ENCODE data around the gene ZNF618.

ZNF618 gene

DNA sequence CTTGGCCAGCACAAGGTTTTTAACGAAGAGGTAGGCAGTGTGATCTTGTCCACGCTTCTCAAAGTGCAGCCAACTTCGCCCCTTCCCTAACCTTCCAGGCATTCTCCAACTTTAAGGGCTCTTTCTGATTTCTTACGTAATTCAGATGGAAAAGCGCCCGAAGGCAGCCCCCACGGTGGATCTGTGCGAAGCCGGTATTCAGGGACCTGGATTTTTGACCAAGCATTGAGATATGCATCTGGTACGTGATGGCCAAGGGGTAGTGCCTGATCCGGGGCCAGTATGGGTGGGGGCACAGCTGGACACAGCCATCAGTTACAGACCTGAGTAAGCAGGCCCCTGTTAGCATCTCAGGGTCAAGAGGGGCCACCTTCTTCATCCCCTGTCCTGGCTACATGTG is 122.0 kb downstream of the ZNF618 start:
- no peak overlapping the region for H3K9ac ChIP-seq (ENCODE audit: low read length)
- H3K4me1 ChIP-seq (ENCODE audit: control insufficient read depth, insufficient read depth, low read length): no peaks in the 10 kb centered on the region
- no peak overlapping the region for H3K4me3 ChIP-seq (ENCODE audit: low read depth, low read length)
- H3K36me3 ChIP-seq (ENCODE audit: control insufficient read depth, insufficient read depth, low read length): peaks cover 16% of the 10 kb centered on the region
- H3K27me3 ChIP-seq (ENCODE audit: control insufficient read depth, insufficient read depth, low read length): no peaks in the 10 kb centered on the region
- no peaks in the 10 kb centered on the region for H3K9me3 ChIP-seq (ENCODE audit: control insufficient read depth, insufficient read depth, low read depth, low read length)
- H3K27ac ChIP-seq (ENCODE audit: low read depth, low read length): no peak overlapping the region

DNA sequence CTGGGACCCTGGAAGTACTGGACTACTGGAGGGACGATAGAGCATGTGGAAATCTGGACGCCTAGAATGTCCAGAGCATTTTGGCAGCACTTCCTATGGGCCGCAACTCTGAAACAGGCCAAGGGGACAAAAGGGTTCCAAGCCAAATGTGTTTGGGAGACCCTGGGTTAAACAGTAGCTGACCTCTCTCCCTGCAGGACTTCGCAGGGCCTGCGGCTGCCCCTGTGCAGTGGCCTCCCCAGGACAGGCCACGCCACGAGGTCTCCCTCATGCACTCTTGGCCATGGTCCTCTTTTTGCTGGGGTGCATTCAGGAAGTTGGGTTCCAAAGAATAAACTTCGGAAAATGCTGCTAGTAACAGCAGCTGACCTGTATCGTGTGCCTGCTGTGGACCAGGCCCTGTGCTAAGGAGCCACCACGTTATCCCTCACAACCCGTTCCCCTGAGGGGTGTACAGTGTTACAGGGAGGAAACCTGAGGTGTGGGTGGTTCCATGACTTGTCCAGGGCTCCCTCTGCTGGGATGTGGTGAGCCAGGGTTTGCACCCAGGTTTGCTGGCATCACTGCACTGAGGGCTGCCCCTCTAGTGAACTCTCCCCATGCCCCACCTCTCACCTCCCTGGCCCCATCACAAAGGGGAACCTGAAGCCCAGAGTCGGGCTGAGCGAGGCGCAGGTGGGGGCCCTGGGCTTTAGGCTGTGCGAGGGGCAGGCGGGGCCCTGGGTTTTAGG is 122.6 kb downstream of the ZNF618 start:
- Histone ChIP-seq H3K36me3 (ENCODE audit: control insufficient read depth, insufficient read depth, low read length) (peaks cover 19% of the 10 kb centered on the region), H3K4me1 (ENCODE audit: control insufficient read depth, insufficient read depth, low read length) (no peaks in the 10 kb centered on the region), H3K9me3 (ENCODE audit: control insufficient read depth, insufficient read depth, low read depth, low read length) (no peaks in the 10 kb centered on the region), H3K9ac (ENCODE audit: low read length) (no peak overlapping the region), H3K4me3 (ENCODE audit: low read depth, low read length) (no peak overlapping the region), H3K27ac (ENCODE audit: low read depth, low read length) (no peak overlapping the region), H3K27me3 (ENCODE audit: control insufficient read depth, insufficient read depth, low read length) (no peaks in the 10 kb centered on the region)

DNA sequence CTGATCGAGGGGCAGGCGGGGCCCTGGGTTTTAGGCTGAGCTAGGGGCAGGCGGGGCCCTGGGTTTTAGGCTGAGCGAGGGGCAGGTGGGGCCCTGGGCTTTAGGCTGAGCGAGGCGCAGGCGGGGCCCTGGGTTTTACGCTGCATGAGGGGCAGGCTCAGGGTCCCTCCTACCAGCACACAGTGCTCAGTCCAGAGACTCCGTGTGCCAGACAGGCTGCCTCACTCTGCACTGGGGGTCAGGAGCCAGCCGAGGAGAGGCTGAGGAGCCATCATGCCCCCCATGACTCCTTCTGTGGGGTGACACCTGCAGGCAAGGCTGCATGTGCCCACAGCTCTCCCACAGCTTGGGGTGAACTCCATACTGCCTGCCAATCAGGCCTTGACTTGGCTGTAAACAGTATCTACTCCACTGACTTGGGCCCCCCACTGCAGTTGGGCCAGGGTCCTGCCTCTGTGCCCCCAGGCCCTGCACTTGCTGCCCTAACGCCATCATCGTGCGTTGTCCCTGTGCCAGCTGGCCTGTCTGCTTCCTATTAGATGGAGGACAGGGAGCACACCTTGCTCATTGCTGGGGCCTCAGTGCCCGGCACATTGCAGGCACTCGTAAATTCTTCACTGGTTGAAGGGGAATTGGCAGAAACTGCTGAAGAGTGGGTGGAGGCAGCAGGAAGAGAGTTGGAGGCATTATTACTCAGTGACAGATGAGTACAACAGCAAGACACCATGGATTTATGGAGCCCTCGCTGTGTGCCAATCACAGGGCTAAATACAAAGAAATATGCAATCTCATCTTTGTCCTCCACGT is 123.3 kb downstream of the ZNF618 start:
- Histone ChIP-seq H3K27me3 (ENCODE audit: control insufficient read depth, insufficient read depth, low read length) (no peaks in the 10 kb centered on the region), H3K27ac (ENCODE audit: low read depth, low read length) (no peak overlapping the region), H3K9me3 (ENCODE audit: control insufficient read depth, insufficient read depth, low read depth, low read length) (no peaks in the 10 kb centered on the region), H3K36me3 (ENCODE audit: control insufficient read depth, insufficient read depth, low read length) (peaks cover 21% of the 10 kb centered on the region), H3K4me3 (ENCODE audit: low read depth, low read length) (no peak overlapping the region), H3K9ac (ENCODE audit: low read length) (no peak overlapping the region), H3K4me1 (ENCODE audit: control insufficient read depth, insufficient read depth, low read length) (no peaks in the 10 kb centered on the region)

DNA sequence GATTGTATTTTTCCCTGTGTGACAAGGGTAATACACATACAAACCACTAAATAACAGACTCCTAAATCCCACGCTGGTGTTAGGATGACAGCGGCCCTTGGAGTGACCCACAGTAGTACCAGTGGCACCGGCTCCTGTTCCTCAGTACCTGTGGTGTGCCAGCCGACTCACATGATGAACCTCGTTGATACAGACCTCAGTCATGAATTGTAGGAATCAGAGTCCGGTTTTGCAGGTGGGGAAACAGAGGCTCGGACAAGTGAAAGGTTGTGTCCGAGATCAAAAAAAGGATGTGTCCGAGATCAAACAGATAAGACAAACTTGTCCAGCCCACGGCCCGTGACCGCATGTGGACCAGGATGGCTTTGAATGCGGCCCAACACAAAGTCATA is 124.0 kb downstream of the ZNF618 start:
- Histone ChIP-seq H3K27me3 (ENCODE audit: control insufficient read depth, insufficient read depth, low read length) (no peaks in the 10 kb centered on the region), H3K4me3 (ENCODE audit: low read depth, low read length) (no peak overlapping the region), H3K36me3 (ENCODE audit: control insufficient read depth, insufficient read depth, low read length) (peaks cover 27% of the 10 kb centered on the region), H3K9me3 (ENCODE audit: control insufficient read depth, insufficient read depth, low read depth, low read length) (no peaks in the 10 kb centered on the region), H3K9ac (ENCODE audit: low read length) (no peak overlapping the region), H3K27ac (ENCODE audit: low read depth, low read length) (no peak overlapping the region), H3K4me1 (ENCODE audit: control insufficient read depth, insufficient read depth, low read length) (no peaks in the 10 kb centered on the region)

DNA sequence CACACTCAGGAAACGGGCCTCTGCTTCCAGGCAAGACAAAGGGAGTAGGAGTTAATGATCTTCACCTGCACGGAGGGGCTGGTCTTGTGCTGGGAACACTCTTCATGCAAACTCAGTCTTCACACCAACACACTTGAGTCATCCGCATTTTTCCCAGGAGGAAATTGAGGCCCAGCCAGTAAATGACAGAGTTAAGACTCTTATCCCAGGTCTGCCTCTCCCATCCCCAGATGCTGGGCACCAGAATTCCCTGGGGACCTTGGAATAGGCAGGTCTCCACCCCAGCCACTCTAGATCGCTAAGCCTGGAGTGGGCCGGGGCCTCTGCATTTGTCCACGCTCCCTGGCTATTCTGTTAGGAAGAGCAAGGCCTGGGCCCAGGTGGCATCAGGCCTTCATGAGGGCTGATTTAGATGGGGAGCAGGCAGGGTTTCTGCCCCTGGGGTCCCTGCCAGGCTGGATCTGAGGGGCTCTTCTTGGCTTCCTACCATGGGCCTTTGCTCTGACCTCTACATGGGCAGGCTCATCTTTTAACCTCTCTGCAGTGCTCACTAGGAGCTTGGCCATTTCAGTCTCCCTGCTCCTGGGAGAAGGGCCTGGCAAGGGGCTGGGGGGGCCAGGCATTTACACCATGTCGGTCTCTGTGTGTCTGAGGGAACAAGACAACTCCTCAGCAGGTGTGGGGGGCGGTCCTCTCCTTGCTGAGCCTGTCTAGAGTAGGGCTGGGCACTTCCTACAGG is 124.7 kb downstream of the ZNF618 start:
- Histone ChIP-seq H3K9me3 (ENCODE audit: control insufficient read depth, insufficient read depth, low read depth, low read length) (no peaks in the 10 kb centered on the region), H3K4me1 (ENCODE audit: control insufficient read depth, insufficient read depth, low read length) (no peaks in the 10 kb centered on the region), H3K9ac (ENCODE audit: low read length) (no peak overlapping the region), H3K4me3 (ENCODE audit: low read depth, low read length) (no peak overlapping the region), H3K36me3 (ENCODE audit: control insufficient read depth, insufficient read depth, low read length) (peaks cover 33% of the 10 kb centered on the region), H3K27ac (ENCODE audit: low read depth, low read length) (no peak overlapping the region), H3K27me3 (ENCODE audit: control insufficient read depth, insufficient read depth, low read length) (no peaks in the 10 kb centered on the region)

DNA sequence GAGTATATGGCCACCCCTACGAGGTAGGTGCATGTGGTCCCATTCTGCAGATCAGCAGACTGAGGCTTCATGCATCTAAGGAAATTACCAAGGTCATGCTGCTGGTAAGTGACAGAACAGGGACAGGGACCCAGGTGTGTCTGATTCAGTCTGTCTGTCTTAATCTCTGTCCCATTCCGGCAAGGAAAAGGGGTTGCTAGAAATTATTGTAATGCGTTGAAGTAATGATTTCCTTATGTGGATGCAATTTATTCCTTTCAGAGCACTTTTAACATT is 125.2 kb downstream of the ZNF618 start:
- no peaks in the 10 kb centered on the region for H3K27me3 ChIP-seq (ENCODE audit: control insufficient read depth, insufficient read depth, low read length)
- no peak overlapping the region for H3K9ac ChIP-seq (ENCODE audit: low read length)
- peaks cover 38% of the 10 kb centered on the region for H3K36me3 ChIP-seq (ENCODE audit: control insufficient read depth, insufficient read depth, low read length)
- H3K4me3 ChIP-seq (ENCODE audit: low read depth, low read length): no peak overlapping the region
- no peaks in the 10 kb centered on the region for H3K9me3 ChIP-seq (ENCODE audit: control insufficient read depth, insufficient read depth, low read depth, low read length)
- H3K27ac ChIP-seq (ENCODE audit: low read depth, low read length): no peak overlapping the region
- no peaks in the 10 kb centered on the region for H3K4me1 ChIP-seq (ENCODE audit: control insufficient read depth, insufficient read depth, low read length)

DNA sequence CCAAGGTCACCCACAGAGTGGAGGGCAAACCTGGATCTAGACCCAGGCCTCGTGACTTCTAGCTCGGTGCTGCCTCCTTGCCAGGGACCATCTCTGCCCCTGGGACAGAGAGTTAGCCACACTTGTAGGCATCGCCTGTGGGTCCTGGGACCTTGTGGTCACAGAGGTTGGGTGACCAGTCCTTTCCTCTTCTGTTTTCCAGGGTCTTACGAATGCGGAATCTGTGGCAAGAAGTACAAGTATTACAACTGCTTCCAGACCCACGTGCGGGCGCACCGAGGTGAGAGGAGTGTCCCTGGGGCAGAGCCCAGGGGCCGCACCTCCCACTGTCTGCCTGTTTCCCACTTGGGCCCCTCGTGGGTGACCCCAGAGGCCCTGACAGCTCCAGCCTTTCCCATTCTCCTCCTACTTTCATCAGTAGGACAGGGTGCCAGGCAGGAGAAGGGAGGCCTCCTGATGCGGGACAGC is 125.7 kb downstream of the ZNF618 start:
- H3K27me3 ChIP-seq (ENCODE audit: control insufficient read depth, insufficient read depth, low read length): no peaks in the 10 kb centered on the region
- peaks cover 43% of the 10 kb centered on the region for H3K36me3 ChIP-seq (ENCODE audit: control insufficient read depth, insufficient read depth, low read length)
- H3K9me3 ChIP-seq (ENCODE audit: control insufficient read depth, insufficient read depth, low read depth, low read length): no peaks in the 10 kb centered on the region
- no peak overlapping the region for H3K9ac ChIP-seq (ENCODE audit: low read length)
- no peak overlapping the region for H3K27ac ChIP-seq (ENCODE audit: low read depth, low read length)
- no peak overlapping the region for H3K4me3 ChIP-seq (ENCODE audit: low read depth, low read length)
- no peaks in the 10 kb centered on the region for H3K4me1 ChIP-seq (ENCODE audit: control insufficient read depth, insufficient read depth, low read length)

DNA sequence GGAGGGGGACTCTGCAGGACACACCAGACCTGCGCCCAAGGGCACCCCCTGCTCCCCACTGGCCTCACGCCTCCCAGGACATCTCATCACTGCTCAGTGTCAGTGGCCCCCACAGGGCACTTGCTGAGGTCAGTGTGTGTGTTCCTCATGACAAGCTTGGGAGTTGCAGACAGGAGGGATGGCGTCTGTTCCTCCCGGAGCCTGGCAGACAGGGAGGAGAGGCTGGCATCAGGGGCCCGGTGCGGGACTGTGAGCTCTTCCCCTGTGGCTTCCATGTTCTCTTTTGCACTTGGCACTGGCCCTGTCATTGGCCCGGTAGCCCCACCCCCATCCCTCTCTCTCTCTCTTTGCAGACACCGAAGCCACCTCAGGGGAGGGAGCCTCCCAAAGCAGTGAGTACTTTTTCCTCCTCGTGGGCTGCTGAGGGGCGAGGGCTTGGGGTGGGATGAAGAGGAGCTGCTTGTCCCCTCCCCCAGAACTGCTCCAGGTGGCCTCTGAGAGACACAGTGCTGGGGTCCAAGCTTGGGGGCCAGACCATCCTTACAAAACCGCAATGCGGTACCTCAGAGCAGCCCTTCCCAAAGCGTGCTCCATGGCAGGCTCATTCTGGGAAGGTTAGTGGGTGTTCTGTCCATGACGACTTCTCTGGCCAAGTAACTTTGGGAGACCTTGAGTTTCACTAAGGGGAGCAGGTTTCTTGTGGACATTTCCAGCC is 126.3 kb downstream of the ZNF618 start:
- no peak overlapping the region for H3K4me3 ChIP-seq (ENCODE audit: low read depth, low read length)
- H3K27me3 ChIP-seq (ENCODE audit: control insufficient read depth, insufficient read depth, low read length): no peaks in the 10 kb centered on the region
- H3K36me3 ChIP-seq (ENCODE audit: control insufficient read depth, insufficient read depth, low read length): peaks cover 49% of the 10 kb centered on the region
- no peaks in the 10 kb centered on the region for H3K4me1 ChIP-seq (ENCODE audit: control insufficient read depth, insufficient read depth, low read length)
- no peaks in the 10 kb centered on the region for H3K9me3 ChIP-seq (ENCODE audit: control insufficient read depth, insufficient read depth, low read depth, low read length)
- no peak overlapping the region for H3K9ac ChIP-seq (ENCODE audit: low read length)
- H3K27ac ChIP-seq (ENCODE audit: low read depth, low read length): no peak overlapping the region

DNA sequence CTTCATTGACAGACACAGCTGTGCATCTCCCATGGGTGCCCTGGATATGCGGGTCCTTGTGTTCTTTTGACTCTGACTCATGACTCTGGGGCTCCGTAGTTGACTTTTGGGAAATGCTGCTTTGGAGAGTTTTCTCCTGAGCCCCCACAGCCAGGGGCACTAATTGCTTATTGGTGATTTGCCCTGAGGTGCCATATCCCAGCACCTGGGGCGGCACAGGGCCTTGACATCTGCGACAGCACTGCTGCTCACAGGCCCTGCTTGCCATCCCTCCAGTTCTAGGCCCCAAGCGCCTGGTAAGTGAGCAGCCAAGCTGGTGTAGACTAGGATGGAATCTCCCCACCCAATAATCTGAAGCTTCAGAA is 126.9 kb downstream of the ZNF618 start:
- no peak overlapping the region for H3K27ac ChIP-seq (ENCODE audit: low read depth, low read length)
- no peak overlapping the region for H3K4me3 ChIP-seq (ENCODE audit: low read depth, low read length)
- H3K36me3 ChIP-seq (ENCODE audit: control insufficient read depth, insufficient read depth, low read length): peaks cover 52% of the 10 kb centered on the region
- H3K9me3 ChIP-seq (ENCODE audit: control insufficient read depth, insufficient read depth, low read depth, low read length): no peaks in the 10 kb centered on the region
- H3K4me1 ChIP-seq (ENCODE audit: control insufficient read depth, insufficient read depth, low read length): no peaks in the 10 kb centered on the region
- H3K27me3 ChIP-seq (ENCODE audit: control insufficient read depth, insufficient read depth, low read length): no peaks in the 10 kb centered on the region
- no peak overlapping the region for H3K9ac ChIP-seq (ENCODE audit: low read length)

DNA sequence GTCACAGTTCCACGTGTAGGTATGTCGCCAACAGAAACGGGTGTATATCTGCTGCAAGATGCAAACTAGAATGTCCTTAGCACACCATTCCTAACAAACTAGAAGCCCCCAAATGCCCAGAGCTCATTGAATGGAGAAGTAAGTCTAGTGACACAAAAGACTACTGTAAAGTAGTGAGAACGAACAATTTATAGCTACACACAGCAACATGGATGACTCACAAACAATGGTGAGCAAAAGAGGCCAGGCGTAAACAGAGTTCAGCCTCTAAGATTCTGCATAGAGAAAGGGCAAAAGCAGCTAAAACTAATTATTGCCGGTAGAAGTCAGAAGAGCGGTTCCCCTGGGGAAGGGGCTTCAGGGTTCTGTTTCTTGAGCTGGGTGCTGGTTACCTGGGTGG is 127.2 kb downstream of the ZNF618 start:
- Histone ChIP-seq H3K27me3 (ENCODE audit: control insufficient read depth, insufficient read depth, low read length) (no peaks in the 10 kb centered on the region), H3K9me3 (ENCODE audit: control insufficient read depth, insufficient read depth, low read depth, low read length) (no peaks in the 10 kb centered on the region), H3K9ac (ENCODE audit: low read length) (no peak overlapping the region), H3K4me1 (ENCODE audit: control insufficient read depth, insufficient read depth, low read length) (no peaks in the 10 kb centered on the region), H3K36me3 (ENCODE audit: control insufficient read depth, insufficient read depth, low read length) (peaks cover 56% of the 10 kb centered on the region), H3K4me3 (ENCODE audit: low read depth, low read length) (no peak overlapping the region), H3K27ac (ENCODE audit: low read depth, low read length) (no peak overlapping the region)
